Stimulated activated CD8-positive, alpha-beta memory T cell treated with anti-CD3 and anti-CD28 coated beads, Interleukin-12 subunit alpha, Interleukin-12 subunit beta, amount 100 ng/mL, for 24 hours (primary cell): ENCODE measurements around the gene LRRC17.
"Not testable (repeated sequence)": the region's sequence is repeated elsewhere in the genome, so short reads cannot be mapped to it uniquely, and the experiment has no call there.

ENCODE experiments used
- DNase-seq: peaks from one replicate; pipeline ENCODE4 v3.0.0-alpha.2; 2020; ENCODE audit errors: extremely low read depth

LRRC17 gene

DNA sequence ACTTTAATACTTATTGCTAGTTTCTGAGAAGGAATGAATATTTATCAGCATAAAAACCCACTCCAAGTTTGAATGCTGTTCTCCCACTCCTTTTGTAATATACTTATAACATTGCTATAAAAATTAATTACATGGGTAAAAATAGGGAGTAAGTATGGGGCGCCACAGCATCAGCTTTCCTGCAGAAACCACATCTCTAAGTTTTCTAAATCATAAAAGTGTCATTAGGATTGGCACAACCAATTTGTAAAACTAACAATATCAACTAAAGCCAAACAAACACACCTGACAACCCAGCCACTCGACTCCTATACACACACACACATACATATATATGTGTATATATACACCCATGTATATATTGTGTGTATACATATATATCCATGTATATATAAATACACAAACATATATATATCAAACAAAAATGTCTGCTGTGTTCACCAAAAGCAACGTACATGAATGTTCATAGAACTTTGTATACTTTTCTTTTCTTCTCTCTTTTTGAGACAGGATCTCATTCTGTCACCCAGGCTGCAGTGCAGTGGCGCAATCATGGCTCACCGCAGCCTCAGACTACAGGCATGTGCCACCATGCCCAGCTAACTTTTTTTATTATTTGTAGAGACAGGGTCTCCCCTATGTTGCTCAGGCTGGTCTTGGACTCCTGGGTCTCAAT, 14.8 kb upstream of the LRRC17 start:
- DNase-seq: no peak

DNA sequence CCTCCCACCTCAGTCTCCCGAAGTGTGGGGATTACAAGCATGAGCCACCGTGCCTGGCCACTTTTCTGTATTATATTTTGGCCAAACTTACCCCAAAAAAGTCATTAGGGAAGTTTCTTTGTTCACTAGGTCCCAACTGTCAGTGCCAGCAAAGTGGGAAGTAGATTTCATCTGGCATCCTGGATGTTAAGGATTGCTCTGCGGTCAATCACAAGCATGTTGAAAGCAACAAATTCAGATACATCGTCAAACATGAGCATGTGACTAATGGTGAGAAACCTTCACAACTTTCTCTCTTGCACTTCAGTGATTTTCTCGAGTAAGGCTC, 14.3 kb upstream of the LRRC17 start:
- DNase-seq: no peak

DNA sequence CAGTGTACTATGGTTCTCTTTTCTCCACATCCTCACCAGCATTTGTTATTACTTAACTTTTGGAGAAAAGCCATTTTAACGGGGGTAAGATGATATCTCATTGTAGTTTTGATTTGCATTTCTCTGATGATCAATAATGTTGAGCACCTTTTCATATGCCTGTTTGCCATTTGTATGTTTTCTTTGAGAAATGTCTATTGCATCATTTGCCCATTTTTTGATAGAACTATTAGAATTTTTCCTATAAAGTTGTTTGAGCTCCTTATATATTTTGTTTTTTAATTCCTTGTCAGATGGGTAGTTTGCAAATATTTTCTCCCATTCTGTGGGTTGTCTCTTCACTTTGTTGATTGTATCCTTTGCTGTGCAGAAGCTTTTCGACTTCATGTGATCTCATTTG, 10.7 kb upstream of the LRRC17 start:
- not testable (repeated sequence) for DNase-seq

DNA sequence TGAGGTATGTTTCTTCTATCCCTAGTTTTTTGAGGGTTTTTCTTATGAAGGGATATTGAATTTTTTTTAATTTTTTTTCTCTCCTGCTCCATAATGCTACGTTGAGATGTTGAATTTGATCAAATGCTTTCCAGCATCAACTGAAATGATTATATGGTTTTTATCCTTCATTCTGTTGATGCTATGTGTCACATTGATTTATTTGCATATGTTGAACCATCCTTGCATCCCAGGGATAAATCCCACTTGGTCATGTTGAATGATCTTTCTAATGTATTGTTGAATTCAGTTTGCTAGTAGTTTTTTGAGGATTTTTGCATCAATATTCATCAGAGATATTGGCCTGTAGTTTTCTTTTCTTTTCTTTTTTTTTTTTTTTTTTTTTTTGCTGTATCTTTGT, 9.2 kb upstream of the LRRC17 start:
- not testable (repeated sequence) for DNase-seq

DNA sequence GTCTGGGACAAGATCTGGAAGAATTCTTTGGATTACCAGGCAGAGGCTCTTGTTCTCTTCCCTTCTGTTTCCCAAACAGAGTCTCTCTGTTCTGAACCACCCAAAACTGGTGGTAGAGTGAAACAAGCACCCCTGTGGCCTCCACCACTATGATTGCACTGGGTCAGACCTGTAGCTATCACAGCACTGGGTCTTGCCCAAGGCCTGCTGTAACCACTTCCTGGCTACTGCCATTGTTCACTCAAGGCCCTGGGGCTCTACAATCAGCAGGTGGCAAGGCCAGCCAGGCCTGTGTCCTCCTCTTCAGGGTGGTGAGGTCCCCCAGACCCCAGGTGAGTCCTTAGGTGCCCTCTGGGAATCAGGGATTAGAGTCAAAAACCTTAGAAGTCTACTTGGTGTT, 4.1 kb upstream of the LRRC17 start:
- no peak for DNase-seq

DNA sequence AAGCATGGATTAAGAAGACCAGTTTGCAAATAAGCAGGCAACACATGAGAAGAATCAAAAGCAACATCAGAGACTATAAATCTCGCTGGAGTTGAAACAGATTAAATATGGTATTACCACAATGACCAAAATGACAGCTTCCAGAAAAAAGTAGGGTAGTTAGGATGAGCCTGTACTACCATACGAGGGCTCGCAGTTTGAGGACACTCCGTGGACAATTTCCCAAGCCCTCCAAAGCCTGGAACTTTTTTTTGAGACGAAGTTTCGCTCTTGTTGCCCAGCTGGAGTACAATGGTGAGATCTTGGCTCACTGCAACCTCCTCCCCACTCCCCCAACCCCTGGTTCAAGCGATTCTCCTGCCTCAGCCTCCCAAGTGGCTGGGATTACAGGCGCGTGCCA, 1.0 kb downstream of the LRRC17 start:
- no peak for DNase-seq

DNA sequence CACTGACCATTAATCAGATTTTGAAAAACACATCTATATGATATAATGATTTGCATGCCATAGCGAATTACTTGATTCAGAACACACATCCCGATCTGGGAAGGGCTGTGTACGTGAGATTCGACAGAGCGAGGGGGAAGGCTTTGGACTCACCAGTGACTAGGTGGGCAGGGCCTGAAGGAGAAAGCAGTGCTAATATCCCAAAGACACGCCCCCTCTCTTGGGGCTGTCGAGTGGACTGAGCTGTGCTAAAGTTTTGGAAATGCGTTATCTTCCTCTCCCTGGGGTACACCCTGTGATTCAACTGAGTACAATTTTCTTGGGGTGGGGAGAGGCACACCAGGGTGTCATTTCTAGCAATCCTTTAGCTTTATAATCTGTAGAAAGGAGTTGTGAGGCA, 1.8 kb downstream of the LRRC17 start:
- DNase-seq: no peak

DNA sequence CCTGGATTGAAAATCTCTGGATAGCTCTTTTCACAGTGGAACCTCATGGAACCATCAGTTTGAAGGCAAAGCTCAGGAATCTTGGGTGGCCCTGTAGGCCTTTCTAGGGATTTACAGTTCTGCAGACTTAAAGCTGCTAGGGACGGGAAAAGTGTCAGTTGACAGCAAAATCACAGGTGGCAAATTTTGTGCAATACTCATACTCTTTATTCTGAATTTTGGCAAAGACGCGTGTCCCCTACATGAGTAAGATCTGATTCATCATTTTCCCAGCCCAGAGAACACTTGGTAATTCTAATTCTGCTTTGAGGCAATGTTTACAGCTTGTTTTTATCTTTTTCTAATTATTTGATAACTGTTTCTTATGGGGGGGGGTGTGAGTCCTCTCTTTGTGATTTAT, 3.6 kb downstream of the LRRC17 start:
- DNase-seq: no peak

DNA sequence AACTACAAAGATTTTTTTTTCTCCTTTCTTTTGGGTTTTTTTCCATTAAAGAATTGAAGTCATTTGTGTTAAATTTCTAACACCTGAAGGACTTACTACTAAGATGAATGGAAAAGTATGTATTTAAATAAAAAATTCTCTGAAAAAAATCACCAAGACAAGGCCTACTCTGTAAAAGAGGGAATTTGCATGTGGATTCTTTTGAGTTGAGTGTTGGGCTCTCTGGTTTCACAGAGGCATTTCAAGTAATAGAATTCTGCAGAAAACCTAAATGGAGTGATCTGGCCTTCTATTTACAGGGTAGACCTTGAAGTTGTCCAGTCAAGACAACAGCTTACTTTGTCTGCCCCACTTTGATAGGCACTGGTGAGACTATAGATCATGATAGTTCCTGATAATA, 4.1 kb downstream of the LRRC17 start:
- no peak for DNase-seq

DNA sequence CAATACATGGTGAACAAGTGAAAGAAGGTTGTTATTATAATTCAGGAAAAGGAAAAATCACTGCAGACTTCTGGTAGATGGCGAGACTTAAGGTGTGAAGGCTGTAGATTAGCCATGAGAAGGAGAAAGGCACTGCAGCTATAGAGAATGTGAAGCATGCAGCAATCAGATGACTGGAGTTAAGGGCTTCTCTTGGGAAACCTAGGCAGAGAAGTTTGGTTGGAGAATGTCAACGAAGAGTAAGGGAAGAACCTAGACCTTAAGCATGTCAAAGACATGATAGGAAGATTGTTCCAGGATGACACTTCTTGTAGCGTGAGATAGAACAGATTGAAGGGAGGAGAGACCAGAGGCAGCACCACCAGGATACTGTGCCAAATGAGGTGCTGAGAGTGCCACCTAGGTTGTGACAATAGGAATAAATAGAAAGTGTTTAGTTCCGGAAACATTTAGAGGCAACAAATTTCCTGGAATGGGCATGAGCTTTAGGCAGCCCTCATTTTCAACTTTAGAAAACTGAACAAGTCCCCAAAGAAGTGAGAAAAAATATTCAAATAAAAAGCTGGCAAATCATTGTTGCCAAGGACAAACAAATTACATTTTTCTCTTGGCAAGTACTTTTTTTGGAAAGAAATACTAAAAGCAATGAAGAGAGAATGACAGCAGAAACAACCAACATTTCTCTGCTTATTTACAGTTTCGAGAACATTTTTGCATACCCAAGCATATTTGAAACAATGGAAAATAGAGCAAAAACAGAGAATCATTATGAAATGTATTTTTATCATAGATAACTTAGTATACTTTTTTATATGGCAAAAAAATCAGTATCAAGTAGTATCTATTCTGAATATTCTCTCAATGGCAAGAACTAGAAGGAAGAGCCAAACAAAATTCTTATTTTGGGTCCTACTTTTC, 4.9 kb downstream of the LRRC17 start:
- DNase-seq: no peak

DNA sequence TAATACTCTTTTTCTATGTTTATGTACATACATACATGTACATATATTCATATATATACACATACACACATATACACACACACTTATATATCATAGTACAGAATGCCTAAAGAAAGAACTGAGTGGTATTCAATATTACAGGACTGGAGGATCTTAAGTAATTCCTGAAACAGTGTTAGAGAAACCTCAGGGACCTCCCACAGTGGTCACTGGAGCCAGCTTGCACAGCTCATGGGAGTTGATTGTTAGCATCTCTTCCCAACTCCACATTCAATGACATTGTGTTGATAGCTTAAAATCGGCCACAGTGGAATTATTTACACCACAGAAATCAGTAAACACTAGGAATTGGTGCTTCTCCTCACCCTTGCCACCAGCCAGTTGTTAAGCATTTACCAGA, 6.0 kb downstream of the LRRC17 start:
- DNase-seq: no peak

DNA sequence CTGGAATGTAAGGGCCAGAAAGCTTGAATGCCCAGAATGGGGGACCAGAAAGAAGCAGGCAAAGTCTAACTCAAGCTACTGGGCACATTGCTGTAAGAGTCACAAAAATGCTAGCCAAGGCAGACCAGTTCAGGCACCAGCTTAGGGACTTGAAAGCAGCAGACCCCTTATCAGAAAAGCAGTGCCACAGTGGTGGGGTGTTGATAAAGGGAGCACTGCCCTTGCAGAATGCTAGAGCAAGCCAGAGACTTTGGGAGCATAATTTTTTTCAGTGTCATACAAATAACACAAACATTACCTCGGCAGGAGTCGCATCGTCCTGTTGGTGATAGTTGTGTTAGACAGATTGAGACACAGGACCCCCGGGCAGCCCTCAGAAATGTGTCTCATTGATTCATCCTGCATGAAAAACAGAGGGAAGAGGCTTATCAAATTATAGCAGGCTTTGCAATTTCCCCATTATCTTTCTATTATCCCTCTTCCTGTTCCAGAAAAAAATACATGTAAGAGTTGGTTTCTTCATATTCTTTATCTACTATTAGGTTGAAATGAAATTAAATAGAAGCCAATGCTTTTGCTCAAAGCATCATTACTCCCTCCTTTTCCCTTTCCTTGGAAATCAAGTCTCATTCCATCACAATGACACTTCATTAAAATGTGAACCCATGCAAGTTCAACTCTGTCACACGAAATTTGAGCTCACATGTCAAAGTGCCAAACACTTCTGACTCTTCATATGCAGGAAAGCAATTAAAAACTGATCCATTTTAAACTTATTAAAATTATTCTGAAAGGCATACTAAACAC, 13.4 kb downstream of the LRRC17 start:
- DNase-seq: no peak

DNA sequence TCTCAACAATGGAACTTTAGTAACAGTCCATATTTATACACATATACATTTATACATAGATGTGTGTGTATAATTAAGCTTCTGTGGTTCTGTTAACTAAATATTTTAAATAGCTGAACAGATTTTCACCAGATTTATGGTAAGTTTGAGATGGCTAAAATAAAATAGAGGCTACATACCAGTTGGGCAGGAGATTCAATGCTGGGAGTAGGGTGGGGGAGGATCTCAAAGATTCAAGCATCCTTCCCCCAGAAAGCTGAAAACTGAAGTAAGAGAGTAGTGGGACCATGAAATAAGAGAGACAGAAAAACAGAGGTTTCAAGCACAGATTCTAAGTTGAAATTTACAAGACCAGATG, 14.0 kb downstream of the LRRC17 start:
- DNase-seq: no peak

DNA sequence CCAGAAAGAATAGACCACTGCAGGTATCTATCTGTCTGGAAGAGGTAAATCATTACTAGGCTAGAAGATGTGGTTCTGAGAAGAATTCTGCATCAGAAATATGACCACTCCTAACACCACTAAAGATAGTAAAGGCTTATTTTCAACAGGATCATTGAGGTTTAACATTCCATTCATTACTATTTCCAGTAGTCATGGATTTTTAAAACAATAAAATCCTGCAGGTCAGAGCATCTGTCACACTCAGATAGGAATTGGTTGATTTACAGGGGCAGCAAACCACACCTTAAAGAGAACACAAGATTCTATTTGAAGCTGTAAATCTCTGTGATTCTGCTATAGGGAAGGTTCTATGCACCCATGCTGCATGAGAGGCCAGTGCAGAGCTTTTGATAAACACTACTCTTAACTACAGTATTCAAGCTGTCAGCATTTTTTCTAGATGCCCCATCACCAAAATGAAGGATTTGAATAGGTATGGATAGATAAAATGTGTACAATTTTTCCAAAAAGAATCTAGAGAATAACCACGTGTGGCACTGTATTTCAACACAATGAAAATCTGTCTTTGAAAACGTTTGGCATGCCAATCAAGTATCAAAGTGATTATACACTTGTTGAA, 14.6 kb downstream of the LRRC17 start:
- no peak for DNase-seq

DNA sequence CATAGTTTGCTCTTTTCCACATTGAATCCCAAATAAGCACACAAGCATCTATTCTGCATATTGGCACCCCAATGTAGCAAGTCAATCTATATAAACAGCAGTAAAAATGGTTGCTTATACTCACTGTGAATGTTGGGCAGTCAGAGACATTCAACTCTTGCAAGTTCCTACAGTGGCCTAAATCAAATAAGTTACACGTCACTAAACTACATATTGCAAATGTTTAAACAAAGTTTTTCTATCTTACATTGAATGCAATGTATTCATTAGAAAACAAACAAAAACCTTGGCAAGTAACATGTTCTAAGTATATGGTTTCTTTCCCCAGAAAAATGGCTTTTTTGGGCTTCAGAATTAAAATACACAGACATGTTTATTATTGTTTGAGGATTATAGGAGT, 19.0 kb downstream of the LRRC17 start:
- no peak for DNase-seq

DNA sequence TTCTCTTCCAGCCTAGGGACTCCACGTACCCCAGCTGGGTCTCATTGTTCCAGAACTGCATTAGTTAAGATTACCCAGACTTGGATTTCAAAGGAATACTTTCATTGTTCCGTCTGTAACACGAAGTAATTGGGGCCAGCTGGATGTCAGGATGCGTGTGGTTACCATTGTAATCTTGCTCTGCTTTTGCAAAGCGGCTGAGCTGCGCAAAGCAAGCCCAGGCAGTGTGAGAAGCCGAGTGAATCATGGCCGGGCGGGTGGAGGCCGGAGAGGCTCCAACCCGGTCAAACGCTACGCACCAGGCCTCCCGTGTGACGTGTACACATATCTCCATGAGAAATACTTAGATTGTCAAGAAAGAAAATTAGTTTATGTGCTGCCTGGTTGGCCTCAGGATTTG, 21.0 kb downstream of the LRRC17 start:
- DNase-seq: no peak

DNA sequence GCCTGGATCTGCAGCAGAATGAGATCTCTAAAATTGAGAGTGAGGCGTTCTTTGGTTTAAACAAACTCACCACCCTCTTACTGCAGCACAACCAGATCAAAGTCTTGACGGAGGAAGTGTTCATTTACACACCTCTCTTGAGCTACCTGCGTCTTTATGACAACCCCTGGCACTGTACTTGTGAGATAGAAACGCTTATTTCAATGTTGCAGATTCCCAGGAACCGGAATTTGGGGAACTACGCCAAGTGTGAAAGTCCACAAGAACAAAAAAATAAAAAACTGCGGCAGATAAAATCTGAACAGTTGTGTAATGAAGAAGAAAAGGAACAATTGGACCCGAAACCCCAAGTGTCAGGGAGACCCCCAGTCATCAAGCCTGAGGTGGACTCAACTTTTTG, 21.4 kb downstream of the LRRC17 start:
- DNase-seq: no peak

DNA sequence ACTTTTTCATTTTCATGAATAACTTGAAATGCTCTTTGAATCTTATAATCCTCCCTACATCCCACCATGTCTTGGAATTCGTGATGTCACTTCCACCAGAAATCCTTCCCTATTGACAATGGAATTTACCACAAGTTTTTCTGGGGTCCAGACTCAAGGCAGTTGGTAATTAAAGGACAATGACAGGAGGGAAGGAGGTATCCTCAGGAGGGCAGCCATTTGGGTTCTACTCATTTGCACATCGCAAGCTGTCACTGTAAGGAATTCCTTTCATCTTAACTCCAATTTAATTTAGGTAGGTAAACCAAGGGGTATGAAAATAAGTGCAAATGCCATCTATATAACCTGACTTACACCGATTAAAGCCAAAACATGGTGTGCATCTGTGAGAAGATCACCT, 21.9 kb downstream of the LRRC17 start:
- DNase-seq: no peak

DNA sequence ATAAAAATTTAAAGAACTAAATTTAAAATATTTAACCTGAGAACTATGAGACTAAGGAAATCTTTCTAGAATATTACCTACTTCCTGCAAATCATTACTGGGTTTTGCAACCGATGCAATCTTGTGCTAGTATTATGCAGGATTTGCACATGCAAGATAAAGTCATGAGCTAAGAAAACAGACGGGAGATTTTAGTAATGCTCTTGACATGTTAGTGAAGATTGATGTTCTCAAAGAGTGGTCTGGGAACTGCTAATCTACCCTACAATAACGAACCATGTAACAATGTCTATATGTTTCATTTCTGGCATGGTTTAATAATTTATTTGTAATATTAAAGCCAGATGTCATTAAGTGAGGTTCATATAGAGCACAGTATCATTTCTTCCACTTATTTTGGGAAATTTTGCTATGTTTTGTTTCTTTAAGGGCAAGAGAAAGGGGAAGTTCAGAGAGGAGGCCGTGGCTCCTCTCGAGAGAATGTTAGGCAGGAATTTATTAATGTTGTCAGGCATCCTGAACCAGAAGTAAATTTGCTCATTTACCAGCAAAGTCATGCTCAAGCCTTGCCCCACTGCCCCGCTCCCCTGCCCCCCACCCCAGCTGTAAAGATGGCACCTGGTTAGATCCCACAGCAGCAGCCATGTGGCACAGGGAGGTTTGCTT, 22.8 kb downstream of the LRRC17 start:
- no peak for DNase-seq

DNA sequence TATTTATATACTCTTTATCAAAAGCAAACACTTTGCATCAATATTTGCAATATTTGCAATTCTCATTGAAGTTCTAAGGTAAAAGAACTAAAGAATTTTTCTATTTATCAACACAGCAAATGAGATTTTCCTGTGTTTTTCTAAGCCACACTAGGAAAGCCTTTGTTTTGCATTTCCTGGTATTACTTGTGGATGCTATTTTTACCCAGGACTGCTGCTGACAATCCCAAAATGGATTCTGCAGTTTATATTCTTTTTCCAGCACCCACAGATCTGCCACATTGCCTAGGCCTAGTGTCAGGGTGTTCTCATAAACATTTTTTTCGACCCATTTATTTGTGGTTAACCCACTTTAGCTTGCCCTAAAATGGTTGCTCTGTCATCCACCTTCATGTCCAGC, 25.9 kb downstream of the LRRC17 start:
- no peak for DNase-seq

DNA sequence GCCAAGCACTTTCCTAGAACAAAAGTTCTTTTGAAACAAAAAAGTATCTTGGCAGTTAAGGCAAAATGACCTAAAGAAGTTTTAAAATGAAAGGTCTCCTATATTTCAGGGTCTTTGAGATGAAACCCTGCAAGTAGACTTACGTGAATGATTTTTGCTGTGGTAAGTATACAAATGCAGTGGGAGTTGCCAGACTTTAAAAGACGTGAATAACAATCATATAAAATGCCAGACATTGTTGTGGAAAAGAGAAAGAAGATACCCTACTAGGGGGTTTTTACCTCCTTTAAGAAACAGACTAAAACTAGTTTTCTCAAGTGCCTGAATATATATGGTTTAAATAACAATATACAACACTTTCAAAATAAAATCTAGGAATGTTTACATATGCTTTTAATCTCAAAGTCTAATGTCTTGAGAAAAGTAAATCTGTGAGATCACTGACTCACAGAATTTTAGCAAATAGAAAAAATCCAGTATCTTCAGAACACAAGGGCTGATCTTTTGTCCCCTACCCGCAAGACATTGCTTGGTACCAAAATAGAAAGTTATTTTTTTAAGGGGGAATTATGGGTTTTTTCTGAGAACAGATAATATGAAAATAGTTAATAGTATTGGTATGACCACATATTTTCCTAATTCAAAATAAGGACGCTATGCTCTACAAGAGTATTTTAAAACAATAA, 29.5 kb downstream of the LRRC17 start:
- DNase-seq: no peak
